K562 (cell line): ENCODE data around the gene HEATR3. TPM values are rescaled to one million over a fixed set of nuclear protein-coding genes. Genes with fewer than 3 reads are reported as not detected.

ENCODE experiments used
- ATAC-seq: fragments of 200-7000 bp; cut with Tn5 transposase; 3 replicates; pipeline ENCODE4 v1.9.1; 2020; ENCODE audit warnings: moderate library complexity
- BruUV-seq: library from RNA; stranded (reverse); fragments of 400-500 nt; replicated peaks from 2 replicates; lab custom pipeline; 2021; lab: Mats Ljungman, UMichigan
- CTCF ChIA-PET: fragments of 300-600 bp; formaldehyde crosslinking; extraction: SDS; loops from one replicate; lab custom pipeline; 2021; ENCODE audit warnings: low intra/inter-chr PET ratio; lab: Yijun Ruan, JAX
- POLR2A ChIA-PET: fragments of 300-600, 350-650 bp; sonication (Branson Sonifier 250); formaldehyde crosslinking; extraction: SDS; loops from one replicate; lab custom pipeline; 2021; ENCODE audit warnings: antibody characterized with exemption, inconsistent platforms; lab: Yijun Ruan, JAX
- DNase-seq, 4 experiments: peaks; one replicate each; pipeline versions ENCODE4 v3.0.0 to v3.0.0-alpha.2; 2011 to 2018; ENCODE audit warnings: low spot score in 3 of 4, mixed read lengths in 3 of 4; ENCODE audit errors: extremely low read depth in 1 of 4
- FAIRE-seq: peaks from 2 replicates; lab custom pipeline; 2011; peaks lifted over from hg19 to GRCh38; lab: Jason Lieb, UNC
- H2AFZ ChIP-seq: 2 replicates; pipeline ENCODE4 v1.6.0; 2011; ENCODE audit warnings: low read depth, low read length, control low read depth, inconsistent platforms
- H3K27ac ChIP-seq: fragments of 200-600 bp; 3 replicates; pipeline ENCODE4 v1.8.0; 2011; ENCODE audit warnings: low read depth, mild to moderate bottlenecking, control low read depth, inconsistent platforms, low read length, moderate library complexity, mixed read lengths; ENCODE audit errors: extremely low read depth
- H3K27me3 ChIP-seq, 2 experiments: fragments of 300-600 bp in 1 of 2; 2 replicates in 1 of 2; 3 replicates in 1 of 2; pipeline versions ENCODE4 v1.6.0 to v1.8.0; 2011; ENCODE audit warnings: inconsistent platforms in 2 of 2, low read length in 2 of 2, mild to moderate bottlenecking in 1 of 2, mixed read lengths in 1 of 2, moderate library complexity in 1 of 2; ENCODE audit not compliant: control insufficient read depth in 2 of 2, insufficient read depth in 2 of 2
- H3K36me3 ChIP-seq: fragments of 300-600 bp; 3 replicates; pipeline ENCODE4 v1.8.0; 2011; ENCODE audit warnings: mild to moderate bottlenecking, low read length, inconsistent platforms; ENCODE audit not compliant: control insufficient read depth, insufficient read depth
- H3K4me1 ChIP-seq, 2 experiments: fragments of 200-600 bp in 1 of 2; replicated peaks in 1 of 2; 2 replicates in 1 of 2; 3 replicates in 1 of 2; pipeline versions ENCODE4 v1.5.1 to v1.8.0; 2011; ENCODE audit warnings: inconsistent platforms in 2 of 2, low read length in 2 of 2, mild to moderate bottlenecking in 1 of 2, mixed read lengths in 1 of 2, moderate library complexity in 1 of 2; ENCODE audit not compliant: control insufficient read depth in 2 of 2, insufficient read depth in 2 of 2
- H3K4me2 ChIP-seq: 2 replicates; pipeline ENCODE4 v1.6.1; 2011; ENCODE audit warnings: low read length, control low read depth, inconsistent platforms, mixed read lengths; ENCODE audit not compliant: insufficient read depth
- H3K4me3 ChIP-seq: fragments of 200-600 bp; sonication (generic), shearing (Covaris generic); 2 replicates; pipeline ENCODE4 v1.5.1; 2016; ENCODE audit warnings: control low read depth, inconsistent platforms
- H3K79me2 ChIP-seq: fragments of 200-600 bp; 3 replicates; pipeline ENCODE4 v1.8.0; 2011; ENCODE audit warnings: low read length, inconsistent platforms; ENCODE audit not compliant: control insufficient read depth, insufficient read depth
- H3K9ac ChIP-seq, 2 experiments: 2 replicates each; pipeline versions ENCODE4 v1.6.0 to v1.6.1; 2011; ENCODE audit warnings: low read depth in 2 of 2, low read length in 2 of 2, control low read depth in 1 of 2, inconsistent platforms in 1 of 2, mild to moderate bottlenecking in 1 of 2, mixed read lengths in 1 of 2; ENCODE audit not compliant: insufficient read depth in 1 of 2
- H3K9me1 ChIP-seq: one replicate; pipeline ENCODE4 v1.6.0; 2011; ENCODE audit warnings: inconsistent platforms, mild to moderate bottlenecking, low read length, moderate library complexity; ENCODE audit not compliant: control insufficient read depth, insufficient read depth
- H3K9me3 ChIP-seq: replicated peaks from 2 replicates; pipeline ENCODE4 v1.5.1; 2011; ENCODE audit warnings: low read depth, low read length, inconsistent platforms; ENCODE audit not compliant: control insufficient read depth, insufficient read depth
- H4K20me1 ChIP-seq: replicated peaks from 2 replicates; pipeline ENCODE4 v1.6.1; 2011; ENCODE audit warnings: low read length, inconsistent platforms, mixed read lengths; ENCODE audit not compliant: control insufficient read depth, insufficient read depth
- CEBPG ChIP-seq, 3 experiments: fragments of 200-800 bp in 1 of 3; sonication (Bioruptor generic) in 1 of 3; sonication (generic) in 1 of 3; formaldehyde crosslinking in 1 of 3; IDR thresholded peaks in 2 of 3; conservative IDR thresholded peaks in 1 of 3; 2 replicates each; pipeline versions ENCODE4 v1.6.1 to v1.8.0; 2016 to 2022; ENCODE audit warnings: missing compliant biosample characterization in 2 of 3, missing genetic modification characterization in 2 of 3, mild to moderate bottlenecking in 1 of 3, missing genetic modification reagents in 1 of 3
- RAD21 ChIP-seq, 2 experiments: fragments of 250-450 bp in 1 of 2; fragments of 450-650 bp in 1 of 2; sonication (Bioruptor Pico) in 1 of 2; formaldehyde crosslinking in 1 of 2; IDR thresholded peaks in 1 of 2; conservative IDR thresholded peaks in 1 of 2; 2 replicates each; pipeline versions ENCODE4 v1.4.0 to v1.8.0; 2020 to 2022; ENCODE audit warnings: mild to moderate bottlenecking in 2 of 2, moderate library complexity in 1 of 2
- RFX1 ChIP-seq: fragments of 450-650 bp; IDR thresholded peaks from 2 replicates; pipeline ENCODE4 v1.6.1; 2016; ENCODE audit warnings: mild to moderate bottlenecking, moderate library complexity
- SRSF7 ChIP-seq: fragments of 200-400 bp; formaldehyde crosslinking; optimal IDR thresholded peaks from 2 replicates; pipeline ENCODE3; 2017; ENCODE audit warnings: mild to moderate bottlenecking, low read depth, low read length
- U2AF1 ChIP-seq: fragments of 200-400 bp; formaldehyde crosslinking; optimal IDR thresholded peaks from 2 replicates; pipeline ENCODE3; 2017; ENCODE audit warnings: mild to moderate bottlenecking, low read depth, low read length, moderate library complexity
- ZNF121 ChIP-seq: sonication (generic); formaldehyde crosslinking; conservative IDR thresholded peaks from 2 replicates; pipeline ENCODE4 v1.8.0; 2022; ENCODE audit warnings: missing genetic modification reagents
- ZNF696 ChIP-seq: fragments of 250-450 bp; sonication (Bioruptor Pico); conservative IDR thresholded peaks from 2 replicates; pipeline ENCODE4 v1.4.0; 2020; ENCODE audit warnings: mild to moderate bottlenecking, moderate library complexity
- WGBS: fragments of 100-300 bp; shearing (Covaris generic); methylation state at CpG from one replicate; pipeline ENCODE4 v1.1.6; 2016; ENCODE audit warnings: low coverage, mixed read lengths; ENCODE audit not compliant: insufficient coverage; ENCODE audit errors: missing lambda C conversion rate; 5-methylcytosine and 5-hydroxymethylcytosine counted together
- in situ Hi-C: fragments of 300-500 bp; cut with MboI; formaldehyde crosslinking; loops from 4 replicates; pipeline ENCODE4 v1.15.0; 2018; ENCODE audit warnings: inconsistent platforms, mixed read lengths
- intact Hi-C: fragments of 100-400 bp; cut with micrococcal nuclease; formaldehyde crosslinking; loops from 2 replicates; pipeline ENCODE4 v1.14.2; 2022
- polyA plus RNA-seq, 8 experiments: library from polyadenylated mRNA; depleted of rRNA in 4 of 8; stranded (reverse) in 5 of 8; unstranded in 3 of 8; fragments of >200 nt; fragmentation: Nextera tagmentation in 2 of 8; fragmentation: Illumina TruSeq in 1 of 8; extraction: Ambion mirVana in 2 of 8; extraction: Trizol in 1 of 8; gene quantifications; 2 replicates each; pipeline versions ENCODE4 v1.2.1 to v1.2.3, GENCODE V29; 2011 to 2014; ENCODE audit warnings: inconsistent platforms in 1 of 8, missing spikeins in 1 of 8
- total RNA-seq, 7 experiments: library from RNA; depleted of rRNA in 6 of 7; stranded (reverse); fragments of >200 nt in 6 of 7; fragmentation: Illumina TruSeq in 2 of 7; extraction: Trizol in 2 of 7; gene quantifications; 2 replicates each; pipeline versions ENCODE4 v1.2.1 to v1.2.3, GENCODE V29; 2011 to 2021; ENCODE audit warnings: low replicate concordance in 1 of 7

Gene HEATR3
- total and polyA plus RNA-seq, 9 of the 15 experiments (the other 6 are each of a cell fraction or from before 2014, with no cell fraction given), result 1.7 to 30.2 (median 18.8) TPM

- in situ Hi-C loops (no loop called here), intact Hi-C loops (no loop called here)
- ChIA-PET CTCF (interaction anchor here (0.6 kb wide), 1 partner anchor 528 kb away, joined by 3 read pairs; no protein-coding TSS in a partner anchor), POLR2A (interaction anchor here (0.6 to 2.1 kb wide), 4 partner anchors 13 to 123 kb away, joined by 3 to 7 read pairs (median 4); partner anchors contain the start of genes CNEP1R1 and HEATR3)
- Histone ChIP-seq H3K4me3 (no peak overlapping the region), H3K79me2 (no peaks in the 10 kb centered on the region), H3K27ac (no peak overlapping the region), H2AFZ (no peak overlapping the region), H3K9me3 (no peaks in the 10 kb centered on the region), H3K36me3 (peaks cover 28% of the 10 kb centered on the region; the same call in 1 of the 3 replicates), H3K9ac (no peak overlapping the region), H3K9me1 (no peaks in the 10 kb centered on the region), H3K4me1 (peaks cover 0 to 4% of the 10 kb centered on the region in 2 experiments; a peak in 3 of 5 replicates), H4K20me1 (no peaks in the 10 kb centered on the region), H3K4me2 (no peak overlapping the region), H3K27me3 (peaks cover 0 to under 1% of the 10 kb centered on the region in 2 experiments; a peak in 1 of 5 replicates)
- BruUV-seq, result no TSS peak
- ATAC-seq, result no peak
- DNase-seq, result no peak
- no peak for FAIRE-seq
- WGBS, result 20% methylated on average over 2 of the region's 2 CpGs
- TF ChIP-seq RFX1 (no peak), CEBPG (CRISPR knock-in tag; IDR thresholded peaks at IDR 0.05) (no peak), CEBPG (tag; conservative IDR thresholded peaks at IDR 0.05 in 1 of 2, IDR thresholded peaks at IDR 0.05 in 1 of 2) (peak in 1 of 2 experiments; percentile 68; a peak in 2 of 4 replicates)
These were observed 28.0 kb upstream of the HEATR3 start for GRCh38 chr16:50037662-50038220.

- 62% methylated on average over 4 of the region's 4 CpGs for WGBS
- ChIA-PET CTCF (no interaction called here), POLR2A (interaction anchor here (0.6 to 2.1 kb wide), 5 partner anchors 13 to 123 kb away, joined by 3 to 7 read pairs (median 3); partner anchors contain the start of genes CNEP1R1 and HEATR3)
- H4K20me1 ChIP-seq, result no peaks in the 10 kb centered on the region
- BruUV-seq, result no TSS peak
- H3K4me1 ChIP-seq, result peaks cover 0 to 4% of the 10 kb centered on the region in 2 experiments; a peak in 3 of 5 replicates
- H2AFZ ChIP-seq, result no peak overlapping the region
- intact Hi-C loops (no loop called here), in situ Hi-C loops (no loop called here)
- no peaks in the 10 kb centered on the region for H3K79me2 ChIP-seq
- FAIRE-seq (no peak), DNase-seq (no peak), ATAC-seq (no peak)
- peaks cover 0 to 2% of the 10 kb centered on the region in 2 experiments; a peak in 1 of 5 replicates for H3K27me3 ChIP-seq
- H3K36me3 ChIP-seq, result peaks cover 27% of the 10 kb centered on the region; the same call in 1 of the 3 replicates
- no peak overlapping the region for H3K27ac ChIP-seq
- H3K4me3 ChIP-seq, result no peak overlapping the region
- no peaks in the 10 kb centered on the region for H3K9me3 ChIP-seq
- H3K9me1 ChIP-seq, result no peaks in the 10 kb centered on the region
- TF ChIP-seq RAD21 (CRISPR knock-in tag; conservative IDR thresholded peaks at IDR 0.05 in 1 of 2, IDR thresholded peaks at IDR 0.05 in 1 of 2) (no peak), ZNF121 (no peak), U2AF1 (no peak), ZNF696 (CRISPR knock-in tag) (no peak), SRSF7 (no peak)
- no peak overlapping the region for H3K9ac ChIP-seq
- no peak overlapping the region for H3K4me2 ChIP-seq
These were observed 27.5 kb upstream of the HEATR3 start for GRCh38 chr16:50038286-50038685.
